Fibroblast of pulmonary artery (primary cell): ENCODE results near the gene DENND1A.

ENCODE experiments used
- DNase-seq: peaks from one replicate; pipeline ENCODE4 v3.0.0-alpha.2; 2010; ENCODE audit warnings: low read depth
- H3K4me3 ChIP-seq: replicated peaks from 2 replicates; pipeline ENCODE4 v1.5.1; 2011; ENCODE audit warnings: low read depth, mild to moderate bottlenecking, control low read depth, low read length, moderate library complexity
- CTCF ChIP-seq: IDR thresholded peaks from 2 replicates; pipeline ENCODE4 v1.5.1; 2011; ENCODE audit warnings: mild to moderate bottlenecking, control low read depth, low read length, inconsistent platforms; ENCODE audit errors: missing control alignments

The DENND1A gene

DNA sequence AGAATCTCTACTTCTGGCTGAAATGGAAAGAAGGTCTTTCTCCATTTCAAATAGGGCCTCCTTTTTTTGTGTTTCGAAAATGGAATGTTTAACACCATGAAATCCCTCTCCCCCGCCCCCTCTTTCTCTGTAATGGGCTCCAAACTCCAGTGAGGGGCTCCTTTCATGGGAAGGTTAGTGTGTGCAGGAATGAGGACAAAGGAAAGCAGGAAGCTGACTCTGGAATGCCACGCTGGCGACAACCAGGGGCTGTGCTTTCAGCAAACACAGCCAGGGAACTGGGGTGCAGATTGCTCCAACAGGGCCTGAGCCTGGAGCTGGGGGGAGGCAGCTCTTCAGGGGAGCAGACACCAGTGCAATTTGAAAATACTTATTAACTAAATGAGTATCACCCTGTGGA is 491.1 kb downstream of the DENND1A start:
- no peak overlapping the region for H3K4me3 ChIP-seq
- no peak for DNase-seq
- TF ChIP-seq CTCF, result no peak

DNA sequence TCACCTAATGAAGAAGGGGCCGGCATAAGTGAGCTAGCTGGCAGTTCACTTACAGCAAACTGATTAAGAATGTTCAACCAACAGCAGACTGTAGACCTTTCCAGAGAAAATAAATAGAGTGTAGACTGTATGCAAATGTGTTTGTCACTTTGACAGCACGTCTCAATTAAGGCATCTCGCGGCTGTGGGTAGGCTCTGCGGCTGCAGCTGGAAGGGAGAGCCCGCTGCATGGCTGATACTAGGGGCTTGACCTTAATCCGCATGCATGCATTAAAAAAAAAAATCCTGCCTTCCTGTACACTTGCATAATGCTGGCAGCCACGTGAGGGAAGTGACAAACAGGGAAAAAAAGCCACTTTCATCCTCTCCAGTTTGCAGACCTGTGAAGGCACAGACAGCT is 491.6 kb downstream of the DENND1A start:
- H3K4me3 ChIP-seq, result no peak overlapping the region
- DNase-seq, result peak; percentile 31
- TF ChIP-seq CTCF, result no peak

GRCh38 chr9:123437201-123437600 is 492.7 kb downstream of the DENND1A start:
- TF ChIP-seq CTCF, result no peak
- no peak for DNase-seq

DNA sequence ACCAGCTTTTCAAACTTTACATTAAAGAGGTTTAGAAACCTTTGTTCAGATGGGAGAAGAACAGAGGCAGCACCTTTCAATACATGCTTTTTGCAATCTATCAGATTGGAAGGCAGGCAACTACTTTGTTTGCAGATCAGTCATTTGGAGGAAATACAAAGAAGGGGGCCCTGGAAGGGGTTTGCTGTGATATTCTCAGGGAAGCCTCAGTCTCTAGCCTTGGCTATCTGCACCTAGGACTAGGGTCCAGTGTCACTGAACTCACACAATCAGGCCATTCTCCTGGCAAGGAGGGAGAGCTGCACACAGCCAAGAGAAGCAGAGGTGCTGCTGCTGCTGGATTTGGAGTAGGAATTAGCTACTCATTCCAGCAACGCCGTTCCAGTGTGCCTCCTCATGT is 494.5 kb downstream of the DENND1A start:
- H3K4me3 ChIP-seq, result no peak overlapping the region
- DNase-seq, result no peak
- no peak for TF ChIP-seq CTCF

More at GRCh38 chr9:123437201-123437600, 492.7 kb downstream of the DENND1A start:
- H3K4me3 ChIP-seq, result no peak overlapping the region

GRCh38 chr9:123434619-123435240 is 495.2 kb downstream of the DENND1A start:
- no peak overlapping the region for H3K4me3 ChIP-seq
- DNase-seq, result no peak
- no peak for TF ChIP-seq CTCF

DNA sequence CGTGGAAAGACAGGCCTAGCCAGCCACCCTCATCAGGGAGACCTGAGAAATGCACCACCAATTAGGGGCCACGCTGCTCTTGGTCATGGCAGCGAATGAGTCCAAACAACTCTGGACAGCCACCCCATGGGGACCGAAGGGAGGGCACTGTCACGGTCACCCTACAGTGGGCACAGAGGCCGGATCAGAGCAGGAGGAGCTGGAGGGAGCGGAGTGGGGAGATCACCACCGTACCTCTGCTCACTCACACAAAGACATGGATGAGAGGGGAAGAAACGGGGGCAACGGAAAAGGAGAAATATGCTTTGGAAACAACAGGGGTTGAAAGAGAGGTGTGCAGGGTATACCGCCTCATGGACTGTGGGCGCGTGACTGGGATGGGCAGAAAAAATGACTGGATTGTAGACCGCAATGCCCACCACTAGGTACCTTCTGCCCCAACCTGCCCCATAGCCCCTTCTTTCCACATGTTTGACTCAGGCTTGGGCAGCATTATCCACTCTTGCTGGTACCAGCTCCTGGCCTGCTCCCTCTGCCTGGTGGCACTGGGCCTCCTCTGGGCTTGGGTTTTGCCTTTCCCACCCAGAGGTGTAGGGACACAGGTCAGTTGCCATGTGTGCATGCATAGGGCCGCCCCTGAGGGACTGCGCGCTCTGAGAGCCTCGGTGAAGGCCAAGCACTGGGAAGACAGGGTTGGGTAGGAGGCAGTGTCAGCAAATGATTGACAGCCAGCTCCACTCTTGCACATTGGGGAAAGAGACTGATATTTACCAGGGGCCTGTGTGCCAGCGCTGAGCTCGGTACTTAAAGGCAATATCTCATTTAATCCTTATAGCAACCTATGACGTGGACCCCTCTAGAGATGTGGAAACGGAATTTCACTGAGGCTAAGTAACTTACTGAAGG is 497.3 kb downstream of the DENND1A start:
- no peak overlapping the region for H3K4me3 ChIP-seq
- no peak for TF ChIP-seq CTCF
- no peak for DNase-seq
